HepG2 (cell line): ENCODE measurements around the gene SRSF3. TPM values are rescaled to one million over a fixed set of nuclear protein-coding genes. Genes with fewer than 3 reads are reported as not detected.

ENCODE experiments used
- AFF4 ChIP-seq: sonication (generic); formaldehyde crosslinking; IDR thresholded peaks from 2 replicates; pipeline ENCODE4 v1.4.0; 2020; ENCODE audit warnings: missing genetic modification reagents
- CBX1 ChIP-seq: IDR thresholded peaks from one replicate; pipeline ENCODE4 v1.6.1; 2016; ENCODE audit warnings: antibody characterized with exemption, low read depth
- ETV6 ChIP-seq: sonication (generic); formaldehyde crosslinking; conservative IDR thresholded peaks from 2 replicates; pipeline ENCODE4 v1.4.0; 2020; ENCODE audit warnings: missing genetic modification reagents
- GATAD2A ChIP-seq: IDR thresholded peaks from 2 replicates; pipeline ENCODE4 v1.6.1; 2016
- HNF1A ChIP-seq, 2 experiments: sonication (generic) in 1 of 2; formaldehyde crosslinking in 1 of 2; IDR thresholded peaks; 2 replicates each; pipeline versions ENCODE4 v1.4.0 to v1.6.1; 2016 to 2020; ENCODE audit warnings: borderline replicate concordance in 1 of 2, low read depth in 1 of 2, mild to moderate bottlenecking in 1 of 2, missing genetic modification reagents in 1 of 2
- HOMEZ ChIP-seq: IDR thresholded peaks from 2 replicates; pipeline ENCODE4 v1.6.1; 2016; ENCODE audit warnings: low read depth
- IKZF1 ChIP-seq: fragments of 450-650 bp; IDR thresholded peaks from 2 replicates; pipeline ENCODE4 v1.7.1; 2016
- JUNB ChIP-seq: sonication (generic); formaldehyde crosslinking; IDR thresholded peaks from 2 replicates; pipeline ENCODE4 v1.8.0; 2022; ENCODE audit warnings: missing genetic modification reagents, mild to moderate bottlenecking, borderline replicate concordance
- KAT7 ChIP-seq: IDR thresholded peaks from 2 replicates; pipeline ENCODE4 v1.6.1; 2018; ENCODE audit warnings: borderline replicate concordance, missing compliant biosample characterization
- MEF2D ChIP-seq: sonication (generic); formaldehyde crosslinking; IDR thresholded peaks from 2 replicates; pipeline ENCODE4 v1.5.1; 2020; ENCODE audit warnings: mild to moderate bottlenecking, missing genetic modification reagents
- MXI1 ChIP-seq: IDR thresholded peaks from 3 replicates; pipeline ENCODE4 v1.6.1; 2012; ENCODE audit warnings: low read depth, low read length, inconsistent platforms, borderline replicate concordance
- NCOA1 ChIP-seq: sonication (generic); formaldehyde crosslinking; IDR thresholded peaks from 2 replicates; pipeline ENCODE4 v1.9.0; 2021; ENCODE audit warnings: missing genetic modification reagents
- NR2F6 ChIP-seq, 2 experiments: IDR thresholded peaks; 2 replicates each; pipeline ENCODE4 v1.6.1; 2016; ENCODE audit warnings: antibody characterized with exemption in 1 of 2, mild to moderate bottlenecking in 1 of 2
- RBFOX2 ChIP-seq: fragments of 200-400 bp; formaldehyde crosslinking; IDR thresholded peaks from 2 replicates; pipeline ENCODE4 v1.6.1; 2017; ENCODE audit warnings: low read depth, mild to moderate bottlenecking, low read length
- YY1 ChIP-seq: IDR thresholded peaks from 2 replicates; pipeline ENCODE4 v1.6.1; 2011; ENCODE audit warnings: low read length, low read depth, moderate library complexity, mild to moderate bottlenecking; ENCODE audit not compliant: insufficient read depth, insufficient replicate concordance
- ZBTB43 ChIP-seq: sonication (generic); formaldehyde crosslinking; conservative IDR thresholded peaks from 2 replicates; pipeline ENCODE4 v1.4.0; 2020; ENCODE audit warnings: missing genetic modification reagents
- ZNF263 ChIP-seq: sonication (generic); formaldehyde crosslinking; IDR thresholded peaks from 2 replicates; pipeline ENCODE4 v1.4.0; 2020; ENCODE audit warnings: missing genetic modification reagents
- ZNF331 ChIP-seq: sonication (generic); formaldehyde crosslinking; IDR thresholded peaks from 2 replicates; pipeline ENCODE4 v1.4.0; 2020; ENCODE audit warnings: missing genetic modification reagents
- ZNF44 ChIP-seq: sonication (generic); formaldehyde crosslinking; IDR thresholded peaks from 2 replicates; pipeline ENCODE4 v1.5.1; 2020; ENCODE audit warnings: mild to moderate bottlenecking, missing genetic modification reagents
- ZNF530 ChIP-seq: sonication (generic); formaldehyde crosslinking; IDR thresholded peaks from 2 replicates; pipeline ENCODE4 v1.5.0; 2020; ENCODE audit warnings: low read depth, mild to moderate bottlenecking, missing genetic modification reagents
- polyA plus RNA-seq, 8 experiments: library from polyadenylated mRNA; depleted of rRNA in 3 of 8; stranded (reverse) in 7 of 8; unstranded in 1 of 8; fragments of >200 nt; fragmentation: Illumina TruSeq in 4 of 8; extraction: Trizol in 4 of 8; gene quantifications; 2 replicates each; pipeline versions ENCODE4 v1.2.1 to v1.2.3, GENCODE V29; 2011 to 2016; ENCODE audit warnings: low read depth in 4 of 8, missing spikeins in 1 of 8, mixed read lengths in 1 of 8; ENCODE audit not compliant: insufficient read depth in 1 of 8
- total RNA-seq, 5 experiments: library from RNA; depleted of rRNA; stranded (reverse); fragments of >200 nt; fragmentation: Illumina TruSeq; extraction: Trizol; gene quantifications; 2 replicates each; pipeline ENCODE4 v1.2.3, GENCODE V29; 2016; ENCODE audit warnings: low read depth in 1 of 5

SRSF3 gene
- total and polyA plus RNA-seq, 2 of the 13 experiments (the other 11 are each of a cell fraction or from before 2014, with no cell fraction given), result 206 to 684 TPM

GRCh38 chr6:36566418-36566905 lies 27.7 kb upstream of the SRSF3 start (continued):
- TF ChIP-seq MEF2D (CRISPR knock-in tag), result no peak
- peak; percentile 88 for TF ChIP-seq ZBTB43 (CRISPR knock-in tag)
- no peak for TF ChIP-seq RBFOX2
- no peak for TF ChIP-seq ETV6 (CRISPR knock-in tag)
- no peak for TF ChIP-seq ZNF44 (CRISPR knock-in tag)
- peak; percentile 62; the same call in 1 of the 3 replicates for TF ChIP-seq MXI1
- TF ChIP-seq NCOA1 (CRISPR knock-in tag), result no peak
- peak; percentile 51 for TF ChIP-seq NR2F6 (IDR thresholded peaks at IDR 0.05)
- peak; percentile 81 for TF ChIP-seq NR2F6 (CRISPR knock-in tag; IDR thresholded peaks at IDR 0.05)
- TF ChIP-seq ZNF263 (CRISPR knock-in tag), result no peak
- peak; percentile 95 for TF ChIP-seq GATAD2A (CRISPR knock-in tag)
- TF ChIP-seq AFF4, result no peak
- TF ChIP-seq KAT7 (CRISPR knock-in tag), result peak; percentile 71; the same call in 1 of the 2 replicates
- peak; percentile 89 for TF ChIP-seq HOMEZ (CRISPR knock-in tag)
- TF ChIP-seq JUNB (CRISPR knock-in tag), result no peak
- peak; percentile 21 for TF ChIP-seq CBX1
- TF ChIP-seq ZNF530, result no peak
- peak; percentile 96 for TF ChIP-seq ZNF331 (CRISPR knock-in tag)
- peak; percentile 43 for TF ChIP-seq YY1
- TF ChIP-seq HNF1A (IDR thresholded peaks at IDR 0.05; ENCODE audit: low read depth), result peak; percentile 45
- TF ChIP-seq HNF1A (CRISPR knock-in tag; IDR thresholded peaks at IDR 0.05; ENCODE audit: borderline replicate concordance), result peak; percentile 50; the same call in 1 of the 2 replicates
- TF ChIP-seq IKZF1, result no peak
